IPS-20b (cell line): ENCODE measurements around the gene CSNK1D.
"Not testable (repeated sequence)": the region's sequence is repeated elsewhere in the genome, so short reads cannot be mapped to it uniquely, and the experiment has no call there.

ENCODE experiments used
- H3K27ac ChIP-seq: one replicate; pipeline ENCODE4 v1.5.1; 2013; ENCODE audit warnings: low read length
- H3K27me3 ChIP-seq: 2 replicates; pipeline ENCODE4 v1.6.1; 2013; ENCODE audit warnings: mild to moderate bottlenecking, low read length, inconsistent platforms; ENCODE audit not compliant: insufficient read depth
- H3K36me3 ChIP-seq: 2 replicates; pipeline ENCODE4 v1.6.1; 2013; ENCODE audit warnings: low read depth, mild to moderate bottlenecking, inconsistent platforms, low read length, moderate library complexity; ENCODE audit not compliant: insufficient read depth
- H3K4me1 ChIP-seq: 2 replicates; pipeline ENCODE4 v1.6.1; 2013; ENCODE audit warnings: mild to moderate bottlenecking, control low read depth, inconsistent platforms, low read length, moderate library complexity; ENCODE audit not compliant: insufficient read depth
- H3K4me3 ChIP-seq: 2 replicates; pipeline ENCODE4 v1.5.1; 2013; ENCODE audit warnings: mild to moderate bottlenecking, low read length, inconsistent platforms
- H3K9ac ChIP-seq: 2 replicates; pipeline ENCODE4 v1.6.1; 2013; ENCODE audit warnings: low read depth, mild to moderate bottlenecking, inconsistent platforms, low read length, moderate library complexity
- H3K9me3 ChIP-seq: 2 replicates; pipeline ENCODE4 v1.6.1; 2013; ENCODE audit warnings: mild to moderate bottlenecking, low read depth, low read length, inconsistent platforms; ENCODE audit not compliant: insufficient read depth

Gene CSNK1D

DNA sequence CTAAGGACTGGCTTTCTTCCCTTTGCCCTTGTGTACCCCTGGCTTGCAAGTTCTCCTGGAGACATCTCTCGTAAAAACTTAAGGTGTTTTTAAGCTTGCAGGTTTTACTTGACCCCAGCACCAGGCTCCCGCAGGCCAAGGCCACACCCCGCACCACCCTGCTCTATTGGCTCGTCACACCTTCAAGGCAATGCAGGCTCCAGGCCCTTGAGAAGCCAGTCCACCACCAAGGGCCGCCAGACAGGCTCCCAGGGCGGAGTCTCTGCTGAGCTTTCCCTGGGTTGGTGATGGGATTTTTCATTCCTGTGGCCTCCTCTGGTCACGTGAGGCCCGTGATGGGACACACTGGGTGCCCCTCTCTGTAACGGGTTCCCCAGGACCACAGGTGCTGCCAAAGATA is 9.9 kb downstream of the CSNK1D start:
- no peak overlapping the region for H3K4me3 ChIP-seq
- peaks cover 5% of the 10 kb centered on the region; the same call in 1 of the 2 replicates for H3K9me3 ChIP-seq
- no peak overlapping the region for H3K27ac ChIP-seq
- no peak overlapping the region for H3K9ac ChIP-seq
- H3K4me1 ChIP-seq: peaks cover 5% of the 10 kb centered on the region; the same call in 1 of the 2 replicates
- H3K36me3 ChIP-seq: peaks cover 92% of the 10 kb centered on the region
- no peaks in the 10 kb centered on the region for H3K27me3 ChIP-seq

DNA sequence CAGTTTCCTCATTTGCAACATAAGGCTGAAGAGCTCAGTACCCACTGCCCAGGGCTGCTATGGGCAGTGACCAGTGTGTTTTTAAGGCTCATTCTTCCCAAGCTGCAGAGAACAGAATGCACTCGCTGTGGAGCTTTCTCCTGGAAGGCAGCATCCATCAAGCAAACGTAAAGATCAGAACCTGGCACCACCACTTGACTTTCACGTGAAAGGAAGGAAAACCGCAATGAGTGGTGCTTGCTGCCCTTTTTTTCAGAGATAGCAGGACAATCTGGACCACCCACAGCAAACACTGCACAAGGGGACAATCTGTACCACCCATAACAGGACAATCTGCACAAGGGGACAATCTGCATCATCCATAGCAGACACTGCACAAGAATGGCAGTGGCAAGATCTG is 11.2 kb downstream of the CSNK1D start:
- Histone ChIP-seq H3K4me3 (no peak overlapping the region), H3K9me3 (peaks cover 5% of the 10 kb centered on the region; the same call in 1 of the 2 replicates), H3K27ac (no peak overlapping the region), H3K36me3 (peaks cover 95% of the 10 kb centered on the region), H3K9ac (no peak overlapping the region), H3K27me3 (no peaks in the 10 kb centered on the region), H3K4me1 (no peaks in the 10 kb centered on the region)

DNA sequence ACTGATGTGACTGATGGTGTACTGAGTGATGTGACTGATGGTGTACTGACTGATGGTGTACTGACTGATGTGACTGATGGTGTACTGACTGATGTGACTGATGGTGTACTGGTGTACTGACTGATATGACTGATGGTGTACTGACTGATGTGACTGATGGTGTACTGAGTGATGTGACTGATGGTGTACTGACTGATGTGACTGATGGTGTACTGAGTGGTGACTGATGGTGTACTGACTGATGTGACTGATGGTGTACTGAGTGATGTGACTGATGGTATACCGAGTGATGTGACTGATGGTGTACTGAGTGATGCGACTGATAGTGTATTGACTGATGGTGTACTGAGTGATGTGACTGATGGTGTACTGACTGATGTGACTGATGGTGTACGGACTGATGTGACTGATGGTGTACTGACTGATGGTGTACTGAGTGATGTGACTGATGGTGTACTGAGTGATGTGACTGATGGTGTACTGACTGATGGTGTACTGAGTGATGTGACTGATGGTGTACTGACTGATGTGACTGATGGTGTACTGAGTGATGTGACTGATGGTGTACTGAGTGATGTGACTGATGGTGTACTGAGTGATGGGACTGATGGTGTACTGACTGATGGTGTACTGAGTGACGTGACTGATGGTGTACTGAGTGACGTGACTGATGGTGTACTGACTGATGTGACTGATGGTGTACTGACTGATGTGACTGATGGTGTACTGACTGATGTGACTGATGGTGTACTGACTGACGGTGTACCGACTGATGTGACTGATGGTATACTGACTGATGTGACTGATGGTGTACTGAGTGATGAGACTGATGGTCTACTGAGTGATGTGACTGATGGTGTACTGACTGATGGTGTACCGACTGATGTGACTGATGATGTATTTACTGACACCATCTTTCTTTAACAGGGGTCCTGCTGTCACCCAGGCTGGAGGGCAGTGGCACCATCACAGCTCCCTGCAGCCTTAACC is 13.2 kb downstream of the CSNK1D start:
- not testable (repeated sequence) for H3K9me3 ChIP-seq, H3K27me3 ChIP-seq, H3K4me1 ChIP-seq, H3K4me3 ChIP-seq, H3K9ac ChIP-seq, H3K27ac ChIP-seq
- H3K36me3 ChIP-seq: peaks cover 99% of the 10 kb centered on the region

DNA sequence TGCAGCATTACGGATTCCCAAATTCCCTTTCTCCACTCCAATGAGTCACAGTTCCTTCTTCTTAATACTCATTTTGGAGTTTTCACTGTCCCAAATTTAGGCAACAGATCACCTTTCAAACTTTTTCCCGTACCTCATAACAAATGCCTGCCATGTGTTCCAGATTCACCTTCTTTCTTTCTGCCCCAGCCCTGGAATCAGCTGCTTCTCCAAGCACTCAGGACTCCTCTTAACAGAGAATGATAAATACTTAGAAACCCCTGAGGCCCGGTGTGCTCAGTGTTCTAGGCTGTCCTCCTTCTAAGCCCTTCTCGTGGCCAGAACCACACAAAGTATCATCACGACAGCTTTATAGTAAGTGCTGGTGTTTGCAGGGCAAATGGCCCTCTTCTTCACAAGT is 14.9 kb downstream of the CSNK1D start:
- Histone ChIP-seq H3K27ac (no peak overlapping the region), H3K9me3 (peaks cover 5% of the 10 kb centered on the region; the same call in 1 of the 2 replicates), H3K4me1 (no peaks in the 10 kb centered on the region), H3K4me3 (no peak overlapping the region), H3K36me3 (peaks cover 86% of the 10 kb centered on the region), H3K27me3 (no peaks in the 10 kb centered on the region), H3K9ac (no peak overlapping the region)

DNA sequence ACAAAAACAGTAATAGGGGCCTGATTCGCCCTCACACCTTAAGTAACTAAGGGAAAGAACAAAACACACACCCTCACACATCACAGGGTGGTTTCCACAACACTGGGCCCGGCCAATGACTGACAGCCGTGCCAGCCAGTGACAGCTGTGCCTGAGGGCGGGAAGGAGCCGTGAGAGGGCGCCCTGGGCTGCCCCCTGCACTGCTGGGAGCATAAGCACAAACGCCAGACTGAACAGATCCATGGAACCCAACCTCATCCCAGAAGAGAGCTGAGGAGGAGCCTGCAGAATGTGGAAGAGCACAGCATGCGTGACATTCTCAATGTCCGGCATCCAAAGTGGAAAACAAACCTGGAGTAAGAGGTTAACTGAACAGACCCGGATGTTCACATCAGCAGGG is 16.0 kb downstream of the CSNK1D start:
- no peaks in the 10 kb centered on the region for H3K27me3 ChIP-seq
- peaks cover 5% of the 10 kb centered on the region; the same call in 1 of the 2 replicates for H3K9me3 ChIP-seq
- peaks cover 86% of the 10 kb centered on the region for H3K36me3 ChIP-seq
- no peak overlapping the region for H3K27ac ChIP-seq
- no peak overlapping the region for H3K4me3 ChIP-seq
- H3K9ac ChIP-seq: no peak overlapping the region
- H3K4me1 ChIP-seq: no peaks in the 10 kb centered on the region

DNA sequence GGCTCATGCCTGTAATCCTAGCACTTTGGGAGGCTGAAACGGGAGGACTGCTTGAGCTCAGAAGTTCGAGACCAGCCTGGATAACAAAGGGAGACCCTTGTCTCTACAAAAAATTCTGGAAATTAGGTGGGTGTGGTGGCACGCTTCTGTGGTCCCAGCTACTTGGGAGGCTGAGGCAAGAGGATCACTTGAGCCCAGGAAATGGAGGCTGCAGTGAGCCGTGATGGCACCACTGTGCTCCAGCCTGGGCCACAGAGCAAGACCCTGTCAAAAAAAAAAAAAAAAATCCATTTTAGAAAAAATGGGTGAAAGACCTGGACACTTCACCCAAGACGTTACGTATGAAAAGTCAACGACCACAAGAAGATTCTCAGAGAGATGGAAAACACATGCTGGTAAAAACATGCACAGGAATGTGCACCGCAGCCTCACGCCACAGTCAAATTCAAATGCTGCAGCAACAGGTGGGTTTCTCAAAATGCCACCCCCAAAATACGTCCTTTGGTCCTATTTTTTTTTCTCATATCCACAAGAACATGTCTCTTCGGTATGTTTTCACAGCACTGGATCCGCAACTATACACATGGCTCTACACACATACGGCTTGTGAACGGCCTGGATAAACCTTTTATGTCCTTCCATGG is 17.1 kb downstream of the CSNK1D start:
- Histone ChIP-seq H3K4me1 (no peaks in the 10 kb centered on the region), H3K27me3 (no peaks in the 10 kb centered on the region), H3K27ac (no peak overlapping the region), H3K9ac (no peak overlapping the region), H3K4me3 (no peak overlapping the region), H3K36me3 (peaks cover 86% of the 10 kb centered on the region), H3K9me3 (peaks cover 5% of the 10 kb centered on the region; the same call in 1 of the 2 replicates)

DNA sequence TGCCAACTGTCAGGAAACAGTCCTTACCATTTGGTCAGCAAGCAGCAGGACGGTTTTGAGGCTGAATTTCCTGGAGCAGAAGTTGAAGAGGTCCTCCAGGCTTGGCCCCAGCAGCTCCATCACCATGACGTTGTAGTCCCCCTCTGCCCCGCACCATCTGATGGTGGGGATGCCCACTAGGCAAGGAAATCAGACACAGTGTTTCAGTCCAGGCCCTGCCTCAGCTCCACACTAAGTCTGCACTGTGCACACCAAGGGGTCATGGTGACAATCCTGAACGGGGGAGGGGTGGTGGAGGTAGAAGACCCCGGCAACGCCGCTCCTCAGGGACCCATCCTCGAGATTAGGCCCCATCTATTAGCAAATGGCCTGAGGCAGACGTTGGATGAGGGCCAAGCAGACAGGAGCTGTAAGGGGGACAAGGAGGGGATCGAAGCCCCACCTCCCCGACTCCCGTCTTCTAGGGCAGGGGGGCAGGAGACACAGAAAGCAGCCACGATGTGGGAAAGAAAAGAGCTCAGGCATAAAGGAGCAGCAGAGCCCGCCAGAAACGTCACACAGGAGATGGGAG is 18.0 kb downstream of the CSNK1D start:
- no peak overlapping the region for H3K27ac ChIP-seq
- H3K4me3 ChIP-seq: no peak overlapping the region
- peaks cover 1% of the 10 kb centered on the region; the same call in 1 of the 2 replicates for H3K9me3 ChIP-seq
- no peaks in the 10 kb centered on the region for H3K27me3 ChIP-seq
- H3K36me3 ChIP-seq: peaks cover 86% of the 10 kb centered on the region
- no peak overlapping the region for H3K9ac ChIP-seq
- no peaks in the 10 kb centered on the region for H3K4me1 ChIP-seq

DNA sequence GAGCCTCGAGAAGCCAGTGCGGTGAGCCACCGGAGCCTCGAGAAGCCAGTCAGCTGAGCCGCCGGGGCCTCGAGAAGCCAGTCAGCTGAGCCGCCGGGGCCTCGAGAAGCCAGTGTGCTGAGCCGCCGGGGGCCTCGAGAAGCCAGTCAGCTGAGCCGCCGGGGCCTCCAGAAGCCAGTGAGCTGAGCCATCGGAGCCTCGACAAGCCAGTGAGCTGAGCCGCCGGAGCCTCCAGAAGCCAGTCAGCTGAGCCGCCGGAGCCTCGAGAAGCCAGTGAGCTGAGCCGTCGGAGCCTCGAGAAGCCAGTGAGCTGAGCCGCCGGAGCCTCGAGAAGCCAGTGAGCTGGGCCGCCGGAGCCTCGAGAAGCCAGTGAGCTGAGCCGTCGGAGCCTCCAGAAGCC is 18.8 kb downstream of the CSNK1D start:
- H3K27me3 ChIP-seq, H3K27ac ChIP-seq, H3K9ac ChIP-seq, H3K9me3 ChIP-seq, H3K4me1 ChIP-seq, H3K4me3 ChIP-seq: not testable (repeated sequence)
- peaks cover 86% of the 10 kb centered on the region for H3K36me3 ChIP-seq

DNA sequence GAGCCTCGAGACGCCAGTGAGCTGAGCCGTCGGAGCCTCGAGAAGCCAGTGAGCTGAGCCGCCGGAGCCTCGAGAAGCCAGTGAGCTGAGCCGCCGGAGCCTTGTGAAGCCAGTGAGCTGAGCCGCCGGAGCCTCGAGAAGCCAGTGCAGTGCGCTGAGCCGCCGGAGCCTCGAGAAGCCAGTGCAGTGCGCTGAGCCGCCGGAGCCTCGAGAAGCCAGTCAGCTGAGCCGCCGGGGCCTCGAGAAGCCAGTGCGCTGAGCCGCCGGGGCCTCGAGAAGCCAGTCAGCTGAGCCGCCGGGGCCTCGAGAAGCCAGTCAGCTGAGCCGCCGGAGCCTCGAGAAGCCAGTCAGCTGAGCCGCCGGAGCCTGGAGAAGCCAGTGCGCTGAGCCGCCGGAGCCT is 19.4 kb downstream of the CSNK1D start:
- not testable (repeated sequence) for H3K4me3 ChIP-seq, H3K27ac ChIP-seq, H3K9ac ChIP-seq, H3K27me3 ChIP-seq, H3K9me3 ChIP-seq, H3K4me1 ChIP-seq
- H3K36me3 ChIP-seq: peaks cover 86% of the 10 kb centered on the region

DNA sequence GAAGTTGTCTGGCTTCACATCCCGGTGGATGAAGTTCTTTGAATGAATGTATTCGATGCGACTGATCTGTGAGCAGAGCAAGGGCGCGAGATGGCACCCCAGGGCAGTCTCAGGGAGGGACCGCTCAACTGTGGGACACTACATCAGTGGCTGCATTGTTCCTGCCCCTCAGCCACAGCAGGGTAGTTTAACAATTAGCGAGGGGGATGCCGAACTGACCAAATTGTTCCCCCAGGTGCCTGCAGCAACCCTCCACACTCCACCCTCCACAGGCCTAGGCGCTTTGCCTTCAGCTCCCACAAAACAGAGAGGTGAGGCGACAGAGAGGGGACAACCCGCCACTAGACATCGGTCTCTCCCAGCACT is 20.3 kb downstream of the CSNK1D start:
- Histone ChIP-seq H3K4me1 (no peaks in the 10 kb centered on the region), H3K4me3 (no peak overlapping the region), H3K9ac (no peak overlapping the region), H3K36me3 (peaks cover 86% of the 10 kb centered on the region), H3K9me3 (no peaks in the 10 kb centered on the region), H3K27me3 (no peaks in the 10 kb centered on the region), H3K27ac (no peak overlapping the region)

DNA sequence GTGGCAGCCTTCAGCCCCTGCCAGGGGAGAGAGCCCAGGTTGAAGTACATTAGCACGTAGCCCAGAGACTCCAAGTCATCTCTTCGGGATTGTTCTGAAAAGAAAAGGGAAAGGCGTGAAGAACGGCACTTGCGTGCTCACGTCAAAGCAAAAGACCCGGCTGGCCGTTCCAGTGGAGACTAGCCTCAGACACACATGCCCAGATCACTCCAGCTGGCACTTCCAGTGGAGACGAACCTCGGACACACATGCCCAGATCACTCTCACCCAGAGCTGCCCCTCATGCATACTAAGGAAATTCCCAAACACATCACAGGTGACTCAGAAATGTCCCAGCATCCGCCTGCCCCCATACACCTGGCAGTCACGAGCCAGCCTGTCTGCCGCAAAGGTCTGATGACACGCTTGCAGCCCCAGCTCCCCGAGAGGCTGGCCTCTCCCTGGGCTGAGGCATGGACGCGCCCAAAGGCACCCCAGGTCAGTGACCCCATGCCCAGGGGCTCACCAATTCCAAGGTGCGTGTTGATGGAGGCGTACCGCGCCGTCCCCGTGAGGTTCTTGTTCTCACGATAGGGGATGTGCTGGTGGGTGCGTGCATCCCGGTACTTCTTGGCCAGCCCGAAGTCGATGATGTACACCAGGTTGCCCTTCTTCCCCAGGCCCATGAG is 20.9 kb downstream of the CSNK1D start:
- Histone ChIP-seq H3K9me3 (no peaks in the 10 kb centered on the region), H3K36me3 (peaks cover 86% of the 10 kb centered on the region), H3K27me3 (no peaks in the 10 kb centered on the region), H3K4me1 (no peaks in the 10 kb centered on the region), H3K4me3 (no peak overlapping the region), H3K9ac (no peak overlapping the region), H3K27ac (no peak overlapping the region)
